Naive thymus-derived CD4-positive, alpha-beta T cell (primary cell): ENCODE data around the gene FLCN. TPM values are rescaled to one million over a fixed set of nuclear protein-coding genes. Genes with fewer than 3 reads are reported as not detected.
"Not testable (repeated sequence)": the region's sequence is repeated elsewhere in the genome, so short reads cannot be mapped to it uniquely, and the experiment has no call there.

ENCODE experiments used
- ATAC-seq: fragments of 150-1000 bp; cut with Tn5 transposase; 2 replicates; pipeline ENCODE4 v1.10.0; 2021; ENCODE audit warnings: mild to moderate bottlenecking, moderate library complexity
- CTCF ChIA-PET: fragments of 350-600 bp; sonication (Branson Sonifier 250); formaldehyde crosslinking; loops from one replicate; lab custom pipeline; 2021; ENCODE audit warnings: antibody characterized with exemption; lab: Charles Lee
- POLR2A ChIA-PET: fragments of 350-600 bp; sonication (Branson Sonifier 250); formaldehyde crosslinking; loops from one replicate; lab custom pipeline; 2021; ENCODE audit warnings: antibody characterized with exemption, inconsistent platforms; lab: Charles Lee
- DNase-seq, 9 donors: peaks; one replicate each; pipeline versions ENCODE4 v3.0.0 to v3.0.0-alpha.2; 2020 to 2022; ENCODE audit warnings: mixed read lengths in 1 of 9
- H3K27ac ChIP-seq: one replicate; pipeline ENCODE4 v1.7.0; 2013; ENCODE audit warnings: mild to moderate bottlenecking, low read depth, low read length, moderate library complexity
- H3K27me3 ChIP-seq, 2 donors: one replicate each; pipeline ENCODE4 v1.7.0; 2013; ENCODE audit warnings: low read length in 2 of 2, mild to moderate bottlenecking in 2 of 2, moderate library complexity in 2 of 2; ENCODE audit not compliant: control insufficient read depth in 2 of 2, insufficient read depth in 2 of 2
- H3K36me3 ChIP-seq, 3 experiments: 1 replicate in 2 of 3; 2 replicates in 1 of 3; pipeline ENCODE4 v1.7.0; 2013; ENCODE audit warnings: low read length in 3 of 3, mild to moderate bottlenecking in 3 of 3, moderate library complexity in 1 of 3; ENCODE audit not compliant: insufficient read depth in 3 of 3, control insufficient read depth in 2 of 3
- H3K4me1 ChIP-seq, 2 donors: one replicate each; pipeline ENCODE4 v1.7.0; 2013; ENCODE audit warnings: low read length in 2 of 2, mild to moderate bottlenecking in 2 of 2, moderate library complexity in 1 of 2; ENCODE audit not compliant: control insufficient read depth in 2 of 2, insufficient read depth in 2 of 2
- H3K4me3 ChIP-seq: 2 replicates; pipeline ENCODE4 v1.7.0; 2013; ENCODE audit warnings: mild to moderate bottlenecking, low read length
- H3K9me3 ChIP-seq, 3 experiments: 1 replicate in 2 of 3; 2 replicates in 1 of 3; pipeline ENCODE4 v1.7.0; 2013; ENCODE audit warnings: low read length in 3 of 3; ENCODE audit not compliant: control insufficient read depth in 2 of 3
- H3K27ac Mint-ChIP-seq, 9 donors: one replicate each; pipeline ENCODE4 v1.8.0; 2020 to 2022; ENCODE audit warnings: mixed read lengths in 9 of 9, mild to moderate bottlenecking in 8 of 9, moderate library complexity in 5 of 9, inconsistent platforms in 2 of 9
- H3K27me3 Mint-ChIP-seq, 5 donors: one replicate each; pipeline ENCODE4 v1.8.0; 2021 to 2022; ENCODE audit warnings: mixed read lengths in 5 of 5, mild to moderate bottlenecking in 1 of 5
- H3K36me3 Mint-ChIP-seq, 5 donors: one replicate each; pipeline ENCODE4 v1.8.0; 2020 to 2022; ENCODE audit warnings: mixed read lengths in 5 of 5, mild to moderate bottlenecking in 3 of 5, inconsistent platforms in 1 of 5
- H3K4me1 Mint-ChIP-seq, 7 donors: one replicate each; pipeline ENCODE4 v1.8.0; 2020 to 2022; ENCODE audit warnings: mixed read lengths in 7 of 7, mild to moderate bottlenecking in 3 of 7, inconsistent platforms in 1 of 7
- H3K4me3 Mint-ChIP-seq, 10 donors: one replicate each; pipeline ENCODE4 v1.8.0; 2020 to 2022; ENCODE audit warnings: mild to moderate bottlenecking in 10 of 10, mixed read lengths in 10 of 10, moderate library complexity in 6 of 10, inconsistent platforms in 2 of 10
- H3K9me3 Mint-ChIP-seq, 11 donors: one replicate each; pipeline ENCODE4 v1.8.0; 2020 to 2022; ENCODE audit warnings: mixed read lengths in 11 of 11, mild to moderate bottlenecking in 4 of 11, inconsistent platforms in 1 of 11, moderate library complexity in 1 of 11
- intact Hi-C, 2 donors: fragments of 100-400 bp; cut with micrococcal nuclease; formaldehyde crosslinking; loops; one replicate each; pipeline ENCODE4 v1.15.1; 2023
- polyA plus RNA-seq, 2 donors: library from polyadenylated mRNA; unstranded; fragments of 300-500 nt; fragmentation: Illumina TruSeq; gene quantifications; one replicate each; pipeline ENCODE4 v1.2.3, GENCODE V29; 2021
- total RNA-seq, 6 experiments: library from RNA in 5 of 6; stranded (reverse) in 5 of 6; gene quantifications; 1 replicate in 5 of 6; 2 replicates in 1 of 6; pipeline ENCODE4 v1.2.3 and lab custom pipeline; 2021 to 2026

The FLCN gene
- 10 to 100 TPM; 39.4 to 94.7 (median 66.9) TPM for total RNA-seq
- 1 to 10 TPM; 4.7 to 6.6 TPM for polyA plus RNA-seq
- 51.7 reads per million, percentile 72 among the genes with 10 or more reads in this experiment for total RNA-seq (lab: John Stamatoyannopoulos, UW)

GRCh38 chr17:17237026-17237799 lies at the start of gene FLCN:
Gene FLCN, minus strand, starts transcription at chr17:17237168. Its CDS starts 9,031 bp downstream, at chr17:17228137.
- peaks cover 0 to 14% (median 0%) of the 10 kb centered on the region in 3 experiments for H3K36me3 ChIP-seq
- peak within 1 kb of the TSS; percentile 97 for H3K27ac ChIP-seq
- intact Hi-C loops, result loop anchor here (1.0 to 5.0 kb wide), 13 partner anchors 31 to 354 kb away; partner anchors contain the start of genes COPS3 (in 2 of the 2), PLD6 (in 2 of the 2), MPRIP (in 1 of the 2) and PEMT (in 1 of the 2)
- H3K4me3 Mint-ChIP-seq, result peak within 1 kb of the TSS; percentile 90 to 99 (median 96)
- peak within 1 kb of the TSS; percentile 97 to 100 (median 98) for H3K27ac Mint-ChIP-seq
- CTCF ChIA-PET, result interaction anchor here (0.6 kb wide), 1 partner anchor 26 kb away, joined by 4 read pairs; no protein-coding TSS in a partner anchor
- no peaks in the 10 kb centered on the region for H3K9me3 ChIP-seq
- POLR2A ChIA-PET, result interaction anchor here (0.7 to 2.8 kb wide), 11 partner anchors 16 to 856 kb away, joined by 3 to 10 read pairs (median 5); partner anchors contain the start of genes PLD6 and UBB
- DNase-seq (peak; percentile 86 to 96 (median 91)), ATAC-seq (peak; percentile 95)
- H3K36me3 Mint-ChIP-seq, result peaks cover 0 to 3% (median 0%) of the 10 kb centered on the region in 5 donors
- H3K9me3 Mint-ChIP-seq, result peaks cover 0 to 5% (median 0%) of the 10 kb centered on the region in 11 donors
- H3K27me3 ChIP-seq, result no peaks in the 10 kb centered on the region
- H3K4me3 ChIP-seq, result peak within 1 kb of the TSS; percentile 92
- peaks cover 0 to 6% (median 0%) of the 10 kb centered on the region in 5 donors for H3K27me3 Mint-ChIP-seq
- H3K4me1 ChIP-seq, result peaks cover 13 to 18% of the 10 kb centered on the region in 2 donors
- peaks cover 16 to 38% (median 31%) of the 10 kb centered on the region in 7 donors for H3K4me1 Mint-ChIP-seq

GRCh38 chr17:17285951-17286350 lies 49.0 kb upstream of the FLCN start:
- Mint-ChIP-seq H3K4me3 (no peak overlapping the region), H3K4me1 (peaks cover 8 to 14% (median 10%) of the 10 kb centered on the region in 7 donors), H3K27me3 (peaks cover 0 to 4% (median 0%) of the 10 kb centered on the region in 5 donors), H3K9me3 (peaks cover 0 to 2% (median 0%) of the 10 kb centered on the region in 11 donors), H3K36me3 (no peaks in the 10 kb centered on the region), H3K27ac (peak overlapping the region in 1 of 9 donors; percentile 23)
- intact Hi-C loops, result loop anchor here in 1 of 2 donors (10.0 kb wide), 1 partner anchor 851 kb away; no protein-coding TSS in a partner anchor
- no peaks in the 10 kb centered on the region for H3K9me3 ChIP-seq
- no peak overlapping the region for H3K27ac ChIP-seq
- ATAC-seq (no peak), DNase-seq (no peak)
- peaks cover 0 to under 1% (median 0%) of the 10 kb centered on the region in 3 experiments for H3K36me3 ChIP-seq
- ChIA-PET CTCF (interaction anchor here (0.7 kb wide), 1 partner anchor 27 kb away, joined by 3 read pairs; no protein-coding TSS in a partner anchor), POLR2A (no interaction called here)
- no peak overlapping the region for H3K4me3 ChIP-seq
- H3K27me3 ChIP-seq, result no peaks in the 10 kb centered on the region
- H3K4me1 ChIP-seq, result peaks cover 5 to 6% of the 10 kb centered on the region in 2 donors

- no peaks in the 10 kb centered on the region for H3K9me3 Mint-ChIP-seq
- no peaks in the 10 kb centered on the region for H3K9me3 ChIP-seq
- peak; percentile 93 for ATAC-seq
- H3K36me3 Mint-ChIP-seq, result peaks cover 0 to 3% (median 0%) of the 10 kb centered on the region in 5 donors
- H3K4me3 ChIP-seq, result peak within 1 kb of the TSS; percentile 67
- peaks cover 22 to 48% (median 44%) of the 10 kb centered on the region in 7 donors for H3K4me1 Mint-ChIP-seq
- peaks cover 17 to 24% of the 10 kb centered on the region in 2 donors for H3K4me1 ChIP-seq
- intact Hi-C loops, result loop anchor here (1.0 to 10.0 kb wide), 15 partner anchors 22 to 980 kb away; partner anchors contain the start of genes FLCN (in 2 of the 2), MPRIP (in 2 of the 2), ALKBH5 (in 1 of the 2) and MED9 (in 1 of the 2)
- peak within 1 kb of the TSS; percentile 95 for H3K27ac ChIP-seq
- H3K27me3 Mint-ChIP-seq, result peaks cover 0 to 4% (median 0%) of the 10 kb centered on the region in 5 donors
- no peaks in the 10 kb centered on the region for H3K27me3 ChIP-seq
- ChIA-PET POLR2A (interaction anchor here (0.6 to 2.0 kb wide), 15 partner anchors 10 to 707 kb away, joined by 3 to 8 read pairs (median 3); partner anchors contain the start of gene FLCN), CTCF (interaction anchor here (0.5 to 1.2 kb wide), 6 partner anchors 11 to 895 kb away, joined by 3 to 6 read pairs (median 4); no protein-coding TSS in a partner anchor)
- peak; percentile 89 to 98 (median 95) for DNase-seq
- peak within 1 kb of the TSS; percentile 91 to 98 (median 94) for H3K27ac Mint-ChIP-seq
- peak within 1 kb of the TSS; percentile 87 to 98 (median 94) for H3K4me3 Mint-ChIP-seq
- peaks cover 0 to 7% (median 0%) of the 10 kb centered on the region in 3 experiments for H3K36me3 ChIP-seq
Observed at GRCh38 chr17:17280613-17281549, 43.9 kb upstream of the FLCN start, which contains the start of gene COPS3. Gene COPS3, minus strand, starts transcription at chr17:17281246. Its CDS starts 60 bp downstream, at chr17:17281186.

GRCh38 chr17:17279316-17279715 lies 42.3 kb upstream of the FLCN start:
- Mint-ChIP-seq H3K36me3 (peaks cover 0 to 7% (median 0%) of the 10 kb centered on the region in 5 donors), H3K4me3 (peak overlapping the region; percentile 77 to 95 (median 92)), H3K9me3 (no peaks in the 10 kb centered on the region), H3K27me3 (peaks cover 0 to 4% (median 0%) of the 10 kb centered on the region in 5 donors), H3K4me1 (peaks cover 22 to 52% (median 44%) of the 10 kb centered on the region in 7 donors), H3K27ac (peak overlapping the region in 6 of 9 donors; percentile 30 to 91 (median 52))
- intact Hi-C loops, result no loop called here
- ATAC-seq (no peak), DNase-seq (no peak)
- H3K27ac ChIP-seq, result peak overlapping the region; percentile 95
- ChIA-PET POLR2A (interaction anchor here (0.7 to 2.0 kb wide), 4 partner anchors 12 to 154 kb away, joined by 3 to 8 read pairs (median 4); partner anchors contain the start of gene FLCN), CTCF (interaction anchor here (1.3 kb wide), 1 partner anchor 124 kb away, joined by 3 read pairs; no protein-coding TSS in a partner anchor)
- peaks cover 0 to 16% (median 0%) of the 10 kb centered on the region in 3 experiments for H3K36me3 ChIP-seq
- H3K9me3 ChIP-seq, result no peaks in the 10 kb centered on the region
- H3K4me1 ChIP-seq, result peaks cover 17 to 24% of the 10 kb centered on the region in 2 donors
- no peak overlapping the region for H3K4me3 ChIP-seq
- H3K27me3 ChIP-seq, result no peaks in the 10 kb centered on the region

GRCh38 chr17:17277431-17277830 lies 40.5 kb upstream of the FLCN start:
- H3K4me3 Mint-ChIP-seq, result peak overlapping the region in 1 of 10 donors; percentile 32
- H3K9me3 ChIP-seq, CTCF ChIA-PET, ATAC-seq, DNase-seq, H3K4me3 ChIP-seq, intact Hi-C loops, H3K27me3 Mint-ChIP-seq, POLR2A ChIA-PET, H3K9me3 Mint-ChIP-seq, H3K27me3 ChIP-seq: not testable (repeated sequence)
- peak overlapping the region; percentile 10 for H3K27ac ChIP-seq
- peaks cover 17 to 24% of the 10 kb centered on the region in 2 donors for H3K4me1 ChIP-seq
- H3K36me3 Mint-ChIP-seq, result peaks cover 0 to 13% (median 4%) of the 10 kb centered on the region in 5 donors
- peak overlapping the region in 3 of 9 donors; percentile 8 to 26 (median 14) for H3K27ac Mint-ChIP-seq
- peaks cover 22 to 60% (median 48%) of the 10 kb centered on the region in 7 donors for H3K4me1 Mint-ChIP-seq
- H3K36me3 ChIP-seq, result peaks cover 0 to 34% (median 0%) of the 10 kb centered on the region in 3 experiments
